HepG2 (cell line): ENCODE measurements around the gene TAS1R3. TPM values are rescaled to one million over a fixed set of nuclear protein-coding genes. Genes with fewer than 3 reads are reported as not detected.

Source experiments
- BORCS8-MEF2B ChIP-seq: sonication (generic); formaldehyde crosslinking; IDR thresholded peaks from 2 replicates; pipeline ENCODE4 v1.8.0; 2022; ENCODE audit warnings: mild to moderate bottlenecking, missing genetic modification reagents
- DR1 ChIP-seq: sonication (generic); formaldehyde crosslinking; IDR thresholded peaks from 2 replicates; pipeline ENCODE4 v1.8.0; 2021; ENCODE audit warnings: mild to moderate bottlenecking, missing genetic modification reagents, inconsistent platforms
- EZH2 ChIP-seq: conservative IDR thresholded peaks from 2 replicates; pipeline ENCODE4 v1.6.1; 2012; ENCODE audit warnings: mild to moderate bottlenecking, low read depth, low read length, moderate library complexity
- FOXK1 ChIP-seq: sonication (generic); formaldehyde crosslinking; IDR thresholded peaks from 2 replicates; pipeline ENCODE4 v1.4.0; 2020; ENCODE audit warnings: low read depth, missing genetic modification reagents, borderline replicate concordance
- GLI4 ChIP-seq: sonication (generic); formaldehyde crosslinking; IDR thresholded peaks from 2 replicates; pipeline ENCODE4 v1.5.1; 2020; ENCODE audit warnings: missing genetic modification reagents, mild to moderate bottlenecking, moderate library complexity, borderline replicate concordance
- GTF3A ChIP-seq: sonication (generic); formaldehyde crosslinking; conservative IDR thresholded peaks from 2 replicates; pipeline ENCODE4 v1.4.0; 2020; ENCODE audit warnings: mild to moderate bottlenecking, missing genetic modification reagents
- KDM6A ChIP-seq: IDR thresholded peaks from 2 replicates; pipeline ENCODE4 v1.6.1; 2016; ENCODE audit warnings: low read depth
- KLF11 ChIP-seq: IDR thresholded peaks from 2 replicates; pipeline ENCODE4 v1.6.1; 2016; ENCODE audit warnings: missing compliant biosample characterization
- MIXL1 ChIP-seq: IDR thresholded peaks from 2 replicates; pipeline ENCODE4 v1.6.1; 2016
- NAIF1 ChIP-seq: sonication (generic); formaldehyde crosslinking; IDR thresholded peaks from 2 replicates; pipeline ENCODE4 v1.5.0; 2020; ENCODE audit warnings: mild to moderate bottlenecking, missing genetic modification reagents, borderline replicate concordance
- RARG ChIP-seq: sonication (generic); formaldehyde crosslinking; IDR thresholded peaks from 2 replicates; pipeline ENCODE4 v1.4.0; 2020; ENCODE audit warnings: low read depth, mild to moderate bottlenecking, missing genetic modification reagents
- U2AF2 ChIP-seq: fragments of 200-400 bp; formaldehyde crosslinking; IDR thresholded peaks from 2 replicates; pipeline ENCODE4 v1.6.1; 2017; ENCODE audit warnings: low read depth, mild to moderate bottlenecking, low read length
- XRCC5 ChIP-seq: fragments of 200-400 bp; formaldehyde crosslinking; optimal IDR thresholded peaks from 2 replicates; pipeline ENCODE3; 2017; ENCODE audit warnings: mild to moderate bottlenecking, low read length
- ZBTB2 ChIP-seq: sonication (generic); formaldehyde crosslinking; IDR thresholded peaks from 2 replicates; pipeline ENCODE4 v1.8.0; 2022; ENCODE audit warnings: low read depth, missing genetic modification reagents
- ZNF296 ChIP-seq: sonication (generic); formaldehyde crosslinking; conservative IDR thresholded peaks from 2 replicates; pipeline ENCODE4 v1.5.0; 2020; ENCODE audit warnings: mild to moderate bottlenecking, missing genetic modification reagents
- ZNF367 ChIP-seq: sonication (generic); formaldehyde crosslinking; IDR thresholded peaks from 2 replicates; pipeline ENCODE4 v1.4.0; 2020; ENCODE audit warnings: missing genetic modification reagents, borderline replicate concordance
- ZNF7 ChIP-seq: IDR thresholded peaks from 2 replicates; pipeline ENCODE4 v1.6.1; 2016; ENCODE audit warnings: missing biosample characterization, missing genetic modification reagents
- ZSCAN5A ChIP-seq: sonication (generic); formaldehyde crosslinking; IDR thresholded peaks from 2 replicates; pipeline ENCODE4 v1.8.0; 2022; ENCODE audit warnings: mild to moderate bottlenecking, missing genetic modification reagents, borderline replicate concordance
- polyA plus RNA-seq, 8 experiments: library from polyadenylated mRNA; depleted of rRNA in 3 of 8; stranded (reverse) in 7 of 8; unstranded in 1 of 8; fragments of >200 nt; fragmentation: Illumina TruSeq in 4 of 8; extraction: Trizol in 4 of 8; gene quantifications; 2 replicates each; pipeline versions ENCODE4 v1.2.1 to v1.2.3, GENCODE V29; 2011 to 2016; ENCODE audit warnings: low read depth in 4 of 8, missing spikeins in 1 of 8, mixed read lengths in 1 of 8; ENCODE audit not compliant: insufficient read depth in 1 of 8
- total RNA-seq, 5 experiments: library from RNA; depleted of rRNA; stranded (reverse); fragments of >200 nt; fragmentation: Illumina TruSeq; extraction: Trizol; gene quantifications; 2 replicates each; pipeline ENCODE4 v1.2.3, GENCODE V29; 2016; ENCODE audit warnings: low read depth in 1 of 5
- TF ChIP-seq, protein P1 (sequence below): sonication (generic); formaldehyde crosslinking; IDR thresholded peaks from 2 replicates; pipeline ENCODE4 v1.4.0; 2020; ENCODE audit warnings: missing genetic modification reagents
- TF ChIP-seq, protein P2 (sequence below): sonication (generic); formaldehyde crosslinking; IDR thresholded peaks from 2 replicates; pipeline ENCODE4 v1.4.0; 2020; ENCODE audit warnings: missing genetic modification reagents, borderline replicate concordance

Gene TAS1R3
- total and polyA plus RNA-seq, 2 of the 13 experiments (the other 11 are each of a cell fraction or from before 2014, with no cell fraction given), result 0.13 to 0.15 TPM

GRCh38 chr1:1291548-1292441, 39.3 kb upstream of the TAS1R3 start (continued):
- no peak for TF ChIP-seq ZSCAN5A (CRISPR knock-in tag)
- TF ChIP-seq, protein P1, sequence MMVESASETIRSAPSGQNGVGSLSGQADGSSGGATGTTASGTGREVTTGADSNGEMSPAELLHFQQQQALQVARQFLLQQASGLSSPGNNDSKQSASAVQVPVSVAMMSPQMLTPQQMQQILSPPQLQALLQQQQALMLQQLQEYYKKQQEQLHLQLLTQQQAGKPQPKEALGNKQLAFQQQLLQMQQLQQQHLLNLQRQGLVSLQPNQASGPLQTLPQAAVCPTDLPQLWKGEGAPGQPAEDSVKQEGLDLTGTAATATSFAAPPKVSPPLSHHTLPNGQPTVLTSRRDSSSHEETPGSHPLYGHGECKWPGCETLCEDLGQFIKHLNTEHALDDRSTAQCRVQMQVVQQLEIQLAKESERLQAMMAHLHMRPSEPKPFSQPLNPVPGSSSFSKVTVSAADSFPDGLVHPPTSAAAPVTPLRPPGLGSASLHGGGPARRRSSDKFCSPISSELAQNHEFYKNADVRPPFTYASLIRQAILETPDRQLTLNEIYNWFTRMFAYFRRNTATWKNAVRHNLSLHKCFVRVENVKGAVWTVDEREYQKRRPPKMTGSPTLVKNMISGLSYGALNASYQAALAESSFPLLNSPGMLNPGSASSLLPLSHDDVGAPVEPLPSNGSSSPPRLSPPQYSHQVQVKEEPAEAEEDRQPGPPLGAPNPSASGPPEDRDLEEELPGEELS (CRISPR knock-in tag), result no peak
- TF ChIP-seq U2AF2, result no peak
- TF ChIP-seq MIXL1 (CRISPR knock-in tag), result 0 out of 2 replicates have a peak, but pooled peaks have one; percentile 24
- no peak for TF ChIP-seq ZBTB2 (CRISPR knock-in tag)
- TF ChIP-seq, protein P2, sequence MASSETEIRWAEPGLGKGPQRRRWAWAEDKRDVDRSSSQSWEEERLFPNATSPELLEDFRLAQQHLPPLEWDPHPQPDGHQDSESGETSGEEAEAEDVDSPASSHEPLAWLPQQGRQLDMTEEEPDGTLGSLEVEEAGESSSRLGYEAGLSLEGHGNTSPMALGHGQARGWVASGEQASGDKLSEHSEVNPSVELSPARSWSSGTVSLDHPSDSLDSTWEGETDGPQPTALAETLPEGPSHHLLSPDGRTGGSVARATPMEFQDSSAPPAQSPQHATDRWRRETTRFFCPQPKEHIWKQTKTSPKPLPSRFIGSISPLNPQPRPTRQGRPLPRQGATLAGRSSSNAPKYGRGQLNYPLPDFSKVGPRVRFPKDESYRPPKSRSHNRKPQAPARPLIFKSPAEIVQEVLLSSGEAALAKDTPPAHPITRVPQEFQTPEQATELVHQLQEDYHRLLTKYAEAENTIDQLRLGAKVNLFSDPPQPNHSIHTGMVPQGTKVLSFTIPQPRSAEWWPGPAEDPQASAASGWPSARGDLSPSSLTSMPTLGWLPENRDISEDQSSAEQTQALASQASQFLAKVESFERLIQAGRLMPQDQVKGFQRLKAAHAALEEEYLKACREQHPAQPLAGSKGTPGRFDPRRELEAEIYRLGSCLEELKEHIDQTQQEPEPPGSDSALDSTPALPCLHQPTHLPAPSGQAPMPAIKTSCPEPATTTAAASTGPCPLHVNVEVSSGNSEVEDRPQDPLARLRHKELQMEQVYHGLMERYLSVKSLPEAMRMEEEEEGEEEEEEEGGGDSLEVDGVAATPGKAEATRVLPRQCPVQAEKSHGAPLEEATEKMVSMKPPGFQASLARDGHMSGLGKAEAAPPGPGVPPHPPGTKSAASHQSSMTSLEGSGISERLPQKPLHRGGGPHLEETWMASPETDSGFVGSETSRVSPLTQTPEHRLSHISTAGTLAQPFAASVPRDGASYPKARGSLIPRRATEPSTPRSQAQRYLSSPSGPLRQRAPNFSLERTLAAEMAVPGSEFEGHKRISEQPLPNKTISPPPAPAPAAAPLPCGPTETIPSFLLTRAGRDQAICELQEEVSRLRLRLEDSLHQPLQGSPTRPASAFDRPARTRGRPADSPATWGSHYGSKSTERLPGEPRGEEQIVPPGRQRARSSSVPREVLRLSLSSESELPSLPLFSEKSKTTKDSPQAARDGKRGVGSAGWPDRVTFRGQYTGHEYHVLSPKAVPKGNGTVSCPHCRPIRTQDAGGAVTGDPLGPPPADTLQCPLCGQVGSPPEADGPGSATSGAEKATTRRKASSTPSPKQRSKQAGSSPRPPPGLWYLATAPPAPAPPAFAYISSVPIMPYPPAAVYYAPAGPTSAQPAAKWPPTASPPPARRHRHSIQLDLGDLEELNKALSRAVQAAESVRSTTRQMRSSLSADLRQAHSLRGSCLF (CRISPR knock-in tag), result no peak
- no peak for TF ChIP-seq FOXK1 (CRISPR knock-in tag)
- TF ChIP-seq KLF11 (CRISPR knock-in tag), result no peak
- no peak for TF ChIP-seq ZNF296 (CRISPR knock-in tag)
- no peak for TF ChIP-seq DR1 (CRISPR knock-in tag)
- TF ChIP-seq KDM6A (CRISPR knock-in tag), result no peak
- TF ChIP-seq BORCS8-MEF2B (CRISPR knock-in tag), result no peak
- TF ChIP-seq ZNF367 (CRISPR knock-in tag), result no peak
- TF ChIP-seq RARG, result no peak
- no peak for TF ChIP-seq GLI4
- TF ChIP-seq XRCC5, result no peak
- no peak for TF ChIP-seq ZNF7 (CRISPR knock-in tag)
- TF ChIP-seq EZH2, result no peak
- TF ChIP-seq GTF3A (CRISPR knock-in tag), result no peak
- TF ChIP-seq NAIF1 (CRISPR knock-in tag), result no peak
